Measurements from ENCODE around the gene SLC38A9.

The SLC38A9 gene

GRCh38 chr5:55645304-55645703, 66.8 kb downstream of the SLC38A9 start:
- peak; percentile 55 for DNase-seq

GRCh38 chr5:55638455-55638854, 73.7 kb downstream of the SLC38A9 start:
- DNase-seq = peak; percentile 33

GRCh38 chr5:55638051-55638450, 74.1 kb downstream of the SLC38A9 start:
- peak; percentile 11 for DNase-seq

- peak; percentile 58 for DNase-seq
Observed at GRCh38 chr5:55636683-55637082, 75.4 kb downstream of the SLC38A9 start.

GRCh38 chr5:55636177-55636576, 75.9 kb downstream of the SLC38A9 start:
- DNase-seq = peak; percentile 90

- DNase-seq = peak; percentile 35
Observed at GRCh38 chr5:55634866-55635265, 77.3 kb downstream of the SLC38A9 start.

- peak; percentile 52 for DNase-seq
Observed at GRCh38 chr5:55634209-55634805, 77.8 kb downstream of the SLC38A9 start.

- peak; percentile 89 for DNase-seq
Observed at GRCh38 chr5:55633574-55634208, 78.4 kb downstream of the SLC38A9 start.

GRCh38 chr5:55629815-55630214, 82.3 kb downstream of the SLC38A9 start:
- peak; percentile 51 for DNase-seq

- DNase-seq = no peak
Observed at GRCh38 chr5:55626790-55627189, 85.3 kb downstream of the SLC38A9 start.

- no peak for DNase-seq
Observed at GRCh38 chr5:55625913-55626312, 86.2 kb downstream of the SLC38A9 start.

GRCh38 chr5:55625589-55625909, 86.6 kb downstream of the SLC38A9 start:
- no peak for DNase-seq

GRCh38 chr5:55624841-55625588, 87.1 kb downstream of the SLC38A9 start:
- DNase-seq = no peak

- DNase-seq = no peak
Observed at GRCh38 chr5:55623789-55624188, 88.3 kb downstream of the SLC38A9 start.

- DNase-seq = no peak
Observed at GRCh38 chr5:55622460-55622859, 89.7 kb downstream of the SLC38A9 start.

GRCh38 chr5:55621229-55621628, 90.9 kb downstream of the SLC38A9 start:
- peak; percentile 22 for DNase-seq

GRCh38 chr5:55620766-55621160, 91.4 kb downstream of the SLC38A9 start:
- DNase-seq = no peak

GRCh38 chr5:55620009-55620765, 91.9 kb downstream of the SLC38A9 start:
- peak; percentile 8 for DNase-seq

GRCh38 chr5:55618318-55618717, 93.8 kb downstream of the SLC38A9 start:
- DNase-seq = peak; percentile 59

GRCh38 chr5:55613112-55613868, 98.8 kb downstream of the SLC38A9 start:
- DNase-seq = no peak

- DNase-seq = no peak
Observed at GRCh38 chr5:55610542-55610941, 101.6 kb downstream of the SLC38A9 start.

- DNase-seq = no peak
Observed at GRCh38 chr5:55609413-55609812, 102.7 kb downstream of the SLC38A9 start.
